D341Med (cell line): ENCODE results near the gene RPP25.
"Not testable (repeated sequence)": the region's sequence is repeated elsewhere in the genome, so short reads cannot be mapped to it uniquely, and the experiment has no call there.

ENCODE experiments used
- DNase-seq: peaks from one replicate; pipeline ENCODE4 v3.0.0; 2012; ENCODE audit warnings: low spot score

RPP25 gene

GRCh38 chr15:74962671-74963070 lies 6.1 kb upstream of the RPP25 start:
- DNase-seq, result no peak

- DNase-seq, result no peak
Measured at GRCh38 chr15:74962219-74962618, 5.6 kb upstream of the RPP25 start.

GRCh38 chr15:74961616-74962015 lies 5.0 kb upstream of the RPP25 start:
- DNase-seq, result no peak

GRCh38 chr15:74960995-74961588 lies 4.5 kb upstream of the RPP25 start:
- no peak for DNase-seq

- DNase-seq, result no peak
Measured at GRCh38 chr15:74960286-74960685, 3.7 kb upstream of the RPP25 start.

GRCh38 chr15:74959586-74959939 lies 3.0 kb upstream of the RPP25 start:
- DNase-seq, result no peak

- no peak for DNase-seq
Measured at GRCh38 chr15:74958908-74959585, 2.5 kb upstream of the RPP25 start.

- DNase-seq, result peak; percentile 64
Measured at GRCh38 chr15:74958320-74958907, 1.8 kb upstream of the RPP25 start.

- no peak for DNase-seq
Measured at GRCh38 chr15:74957476-74958035, 984 bp upstream of the RPP25 start.

- DNase-seq, result no peak
Measured at GRCh38 chr15:74955796-74956647, 550 bp downstream of the RPP25 start.

- no peak for DNase-seq
Measured at GRCh38 chr15:74955017-74955416, 1.6 kb downstream of the RPP25 start.

- no peak for DNase-seq
Measured at GRCh38 chr15:74954515-74954914, 2.1 kb downstream of the RPP25 start.

- DNase-seq, result no peak
Measured at GRCh38 chr15:74951006-74951405, 5.6 kb downstream of the RPP25 start.

- DNase-seq, result peak; percentile 74
Measured at GRCh38 chr15:74950078-74950908, 6.3 kb downstream of the RPP25 start.

- DNase-seq, result peak; percentile 98
Measured at GRCh38 chr15:74937590-74938371, 18.8 kb downstream of the RPP25 start, which contains the start of gene COX5A. Gene COX5A (minus strand): TSS chr15:74938073. CDS start chr15:74938014, 59 bp downstream.

GRCh38 chr15:74937272-74937589 lies 19.3 kb downstream of the RPP25 start:
- no peak for DNase-seq

- not testable (repeated sequence) for DNase-seq
Measured at GRCh38 chr15:74935193-74935592, 21.4 kb downstream of the RPP25 start.

GRCh38 chr15:74933573-74933972 lies 23.0 kb downstream of the RPP25 start:
- no peak for DNase-seq

- no peak for DNase-seq
Measured at GRCh38 chr15:74928771-74929198, 27.8 kb downstream of the RPP25 start.

- no peak for DNase-seq
Measured at GRCh38 chr15:74924525-74924924, 32.0 kb downstream of the RPP25 start.

GRCh38 chr15:74920456-74920855 lies 36.1 kb downstream of the RPP25 start:
- DNase-seq, result no peak
